ENCODE results near the gene GALNT10. TPM values are rescaled to one million over a fixed set of nuclear protein-coding genes. Genes with fewer than 3 reads are reported as not detected.

The GALNT10 gene
- total RNA-seq, 1 experiment from 2014 or later = 68.2 TPM

- no peak overlapping the region for H3K4me3 Mint-ChIP-seq (ENCODE audit: low read depth, unreplicated experiment)
- H3K27me3 Mint-ChIP-seq (ENCODE audit: unreplicated experiment) = no peaks in the 10 kb centered on the region
- peaks cover 5% of the 10 kb centered on the region for H3K36me3 Mint-ChIP-seq (ENCODE audit: insufficient read depth, unreplicated experiment)
- H3K27ac Mint-ChIP-seq (ENCODE audit: unreplicated experiment) = no peak overlapping the region
- intact Hi-C loops (cut with micrococcal nuclease; ENCODE audit: unreplicated experiment) = no loop called here
- H3K9me3 Mint-ChIP-seq (ENCODE audit: low read depth, unreplicated experiment) = no peaks in the 10 kb centered on the region
- TF ChIP-seq CTCF (IDR thresholded peaks at IDR 0.05; ENCODE audit: unreplicated experiment) = no peak
- DNase-seq = no peak
- H3K4me1 Mint-ChIP-seq (ENCODE audit: low read depth, unreplicated experiment) = peaks cover 12% of the 10 kb centered on the region
- CTCF ChIA-PET = no interaction called here
- BruUV-seq (replicated peaks) = no TSS peak
Measured at GRCh38 chr5:154402611-154403010, 212.1 kb downstream of the GALNT10 start.

- H3K36me3 Mint-ChIP-seq (ENCODE audit: insufficient read depth, unreplicated experiment) = peaks cover 5% of the 10 kb centered on the region
- intact Hi-C loops (cut with micrococcal nuclease; ENCODE audit: unreplicated experiment) = no loop called here
- H3K27ac Mint-ChIP-seq (ENCODE audit: unreplicated experiment) = no peak overlapping the region
- H3K4me1 Mint-ChIP-seq (ENCODE audit: low read depth, unreplicated experiment) = peaks cover 6% of the 10 kb centered on the region
- TF ChIP-seq CTCF (IDR thresholded peaks at IDR 0.05; ENCODE audit: unreplicated experiment) = no peak
- H3K27me3 Mint-ChIP-seq (ENCODE audit: unreplicated experiment) = no peaks in the 10 kb centered on the region
- no peaks in the 10 kb centered on the region for H3K9me3 Mint-ChIP-seq (ENCODE audit: low read depth, unreplicated experiment)
- CTCF ChIA-PET = interaction anchor here (3.1 kb wide), 1 partner anchor 331 kb away, joined by 44 read pairs; no protein-coding TSS in a partner anchor
- H3K4me3 Mint-ChIP-seq (ENCODE audit: low read depth, unreplicated experiment) = no peak overlapping the region
- BruUV-seq (replicated peaks) = no TSS peak
- no peak for DNase-seq
Measured at GRCh38 chr5:154403234-154403633, 212.7 kb downstream of the GALNT10 start.

- Mint-ChIP-seq H3K27me3 (ENCODE audit: unreplicated experiment) (no peaks in the 10 kb centered on the region), H3K4me3 (ENCODE audit: low read depth, unreplicated experiment) (no peak overlapping the region), H3K36me3 (ENCODE audit: insufficient read depth, unreplicated experiment) (peaks cover 5% of the 10 kb centered on the region), H3K27ac (ENCODE audit: unreplicated experiment) (no peak overlapping the region), H3K9me3 (ENCODE audit: low read depth, unreplicated experiment) (no peaks in the 10 kb centered on the region), H3K4me1 (ENCODE audit: low read depth, unreplicated experiment) (no peaks in the 10 kb centered on the region)
- TF ChIP-seq CTCF (IDR thresholded peaks at IDR 0.05; ENCODE audit: unreplicated experiment) = no peak
- CTCF ChIA-PET = interaction anchor here (0.6 to 3.1 kb wide), 6 partner anchors 17 to 338 kb away, joined by 3 to 44 read pairs (median 6); no protein-coding TSS in a partner anchor
- no TSS peak for BruUV-seq (replicated peaks)
- intact Hi-C loops (cut with micrococcal nuclease; ENCODE audit: unreplicated experiment) = no loop called here
- no peak for DNase-seq
Measured at GRCh38 chr5:154403776-154404387, 213.3 kb downstream of the GALNT10 start.

GRCh38 chr5:154405078-154405792 lies 214.7 kb downstream of the GALNT10 start:
- peak overlapping the region; percentile 54 for H3K4me3 Mint-ChIP-seq (ENCODE audit: low read depth, unreplicated experiment)
- H3K27me3 Mint-ChIP-seq (ENCODE audit: unreplicated experiment) = no peaks in the 10 kb centered on the region
- intact Hi-C loops (cut with micrococcal nuclease; ENCODE audit: unreplicated experiment) = loop anchor here (1.0 to 5.0 kb wide), 3 partner anchors 208 to 433 kb away; no protein-coding TSS in a partner anchor
- peaks cover 5% of the 10 kb centered on the region for H3K36me3 Mint-ChIP-seq (ENCODE audit: insufficient read depth, unreplicated experiment)
- BruUV-seq (replicated peaks) = no TSS peak
- DNase-seq = peak; percentile 89
- TF ChIP-seq CTCF (IDR thresholded peaks at IDR 0.05; ENCODE audit: unreplicated experiment) = peak; percentile 88
- no peak overlapping the region for H3K27ac Mint-ChIP-seq (ENCODE audit: unreplicated experiment)
- H3K9me3 Mint-ChIP-seq (ENCODE audit: low read depth, unreplicated experiment) = no peaks in the 10 kb centered on the region
- CTCF ChIA-PET = interaction anchor here (0.5 to 3.1 kb wide), 12 partner anchors 8 to 366 kb away, joined by 3 to 44 read pairs (median 4); partner anchors contain the start of genes FAM114A2, GALNT10 and MFAP3
- no peaks in the 10 kb centered on the region for H3K4me1 Mint-ChIP-seq (ENCODE audit: low read depth, unreplicated experiment)
